GM10248 (cell line): ENCODE data around the gene RPL6.

Source experiments
- CTCF ChIA-PET: fragments of 300-600 bp; sonication (Branson Sonifier 250); formaldehyde crosslinking; extraction: SDS; loops from one replicate; lab custom pipeline; 2021; ENCODE audit warnings: antibody characterized with exemption; lab: Yijun Ruan, JAX
- POLR2A ChIA-PET: fragments of 350-650 bp; sonication (Branson Sonifier 250); formaldehyde crosslinking; extraction: SDS; loops from one replicate; lab custom pipeline; 2020; ENCODE audit warnings: antibody characterized with exemption; lab: Yijun Ruan, JAX
- DNase-seq: peaks from one replicate; pipeline ENCODE4 v3.0.0; 2012; ENCODE audit errors: extremely low spot score
- CTCF ChIP-seq: IDR thresholded peaks from 2 replicates; pipeline ENCODE4 v1.5.1; 2012; ENCODE audit warnings: mild to moderate bottlenecking, low read depth; ENCODE audit errors: extremely low read depth, missing control alignments, control extremely low read depth

The RPL6 gene

GRCh38 chr12:112368856-112369255, 40.5 kb downstream of the RPL6 start:
- ChIA-PET CTCF (interaction anchor here (0.9 to 2.0 kb wide), 3 partner anchors 14 to 23 kb away, joined by 3 to 6 read pairs (median 4); no protein-coding TSS in a partner anchor), POLR2A (no interaction called here)
- DNase-seq: no peak
- no peak for TF ChIP-seq CTCF

GRCh38 chr12:112367965-112368364, 41.4 kb downstream of the RPL6 start:
- CTCF ChIA-PET: interaction anchor here (2.0 kb wide), 1 partner anchor 22 kb away, joined by 6 read pairs; no protein-coding TSS in a partner anchor
- POLR2A ChIA-PET: no interaction called here
- no peak for TF ChIP-seq CTCF
- DNase-seq: no peak

GRCh38 chr12:112362310-112362709, 47.1 kb downstream of the RPL6 start:
- no peak for DNase-seq
- no peak for TF ChIP-seq CTCF
- POLR2A ChIA-PET: no interaction called here
- CTCF ChIA-PET: no interaction called here

GRCh38 chr12:112361271-112361670, 48.1 kb downstream of the RPL6 start:
- DNase-seq: no peak
- ChIA-PET POLR2A (interaction anchor here (0.7 kb wide), 1 partner anchor 236 kb away, joined by 3 read pairs; no protein-coding TSS in a partner anchor), CTCF (no interaction called here)
- no peak for TF ChIP-seq CTCF

- ChIA-PET POLR2A (no interaction called here), CTCF (interaction anchor here (1.1 to 1.3 kb wide), 3 partner anchors 9 to 28 kb away, joined by 3 to 4 read pairs (median 4); no protein-coding TSS in a partner anchor)
- no peak for DNase-seq
- no peak for TF ChIP-seq CTCF
Measured at GRCh38 chr12:112359290-112359689, 50.1 kb downstream of the RPL6 start.

- ChIA-PET CTCF (interaction anchor here (1.2 to 3.3 kb wide), 5 partner anchors 9 to 57 kb away, joined by 3 to 11 read pairs (median 7); no protein-coding TSS in a partner anchor), POLR2A (interaction anchor here (0.6 kb wide), 1 partner anchor 43 kb away, joined by 7 read pairs; no protein-coding TSS in a partner anchor)
- TF ChIP-seq CTCF: no peak
- no peak for DNase-seq
Measured at GRCh38 chr12:112357214-112357613, 52.2 kb downstream of the RPL6 start.
